HepG2 (cell line): ENCODE results near the gene SND1. TPM values are rescaled to one million over a fixed set of nuclear protein-coding genes. Genes with fewer than 3 reads are reported as not detected.

Experiments used
- ATAC-seq: fragments of 200-7000 bp; cut with Tn5 transposase; 3 replicates; pipeline ENCODE4 v1.9.1; 2020; ENCODE audit warnings: mild to moderate bottlenecking, moderate library complexity
- BruUV-seq: library from RNA; stranded (reverse); fragments of 400-500 nt; replicated peaks from 2 replicates; lab custom pipeline; 2021; lab: Mats Ljungman, UMichigan
- CTCF ChIA-PET: fragments of 300-600 bp; formaldehyde crosslinking; extraction: SDS; loops from one replicate; lab custom pipeline; 2021; ENCODE audit warnings: low total read pairs, inconsistent platforms, low intra/inter-chr PET ratio; lab: Yijun Ruan, JAX
- POLR2A ChIA-PET: fragments of 350-600 bp; sonication (Branson Sonifier 250); formaldehyde crosslinking; loops from one replicate; lab custom pipeline; 2020; ENCODE audit warnings: antibody characterized with exemption, inconsistent platforms; lab: Yijun Ruan, JAX
- DNase-seq: peaks from one replicate; pipeline ENCODE4 v3.0.0-alpha.2; 2015; ENCODE audit warnings: low spot score
- FAIRE-seq: peaks from 3 replicates; lab custom pipeline; 2011; peaks lifted over from hg19 to GRCh38; lab: Jason Lieb, UNC
- H2AFZ ChIP-seq: one replicate; pipeline ENCODE4 v1.6.1; 2011; ENCODE audit warnings: low read length, inconsistent platforms
- H3K27ac ChIP-seq: fragments of 300-600 bp; 3 replicates; pipeline ENCODE4 v1.8.0; 2011; ENCODE audit warnings: mixed run types, mild to moderate bottlenecking, mixed read lengths, low read length, inconsistent platforms; ENCODE audit not compliant: insufficient read depth; ENCODE audit errors: extremely low read length
- H3K27me3 ChIP-seq, 2 experiments: fragments of 200-600 bp in 1 of 2; 2 replicates in 1 of 2; 3 replicates in 1 of 2; pipeline versions ENCODE4 v1.6.0 to v1.8.0; 2011; ENCODE audit warnings: low read length in 2 of 2, mild to moderate bottlenecking in 2 of 2, moderate library complexity in 2 of 2, inconsistent platforms in 1 of 2; ENCODE audit not compliant: insufficient read depth in 2 of 2, control insufficient read depth in 1 of 2
- H3K36me3 ChIP-seq, 2 experiments: fragments of 200-600 bp in 1 of 2; replicated peaks in 1 of 2; 2 replicates in 1 of 2; 3 replicates in 1 of 2; pipeline versions ENCODE4 v1.5.1 to v1.8.0; 2011; ENCODE audit warnings: low read length in 2 of 2, inconsistent platforms in 1 of 2; ENCODE audit not compliant: insufficient read depth in 2 of 2, control insufficient read depth in 1 of 2
- H3K4me1 ChIP-seq: 2 replicates; pipeline ENCODE4 v1.5.1; 2012; ENCODE audit warnings: low read length, inconsistent platforms; ENCODE audit not compliant: insufficient read depth
- H3K4me2 ChIP-seq: 2 replicates; pipeline ENCODE4 v1.6.0; 2011; ENCODE audit warnings: low read depth, low read length, inconsistent platforms
- H3K4me3 ChIP-seq, 3 experiments: fragments of 200-600 bp in 1 of 3; sonication (generic), shearing (Covaris generic) in 1 of 3; replicated peaks in 1 of 3; 2 replicates each; pipeline ENCODE4 v1.5.1; 2011 to 2016; ENCODE audit warnings: low read length in 3 of 3, inconsistent platforms in 2 of 3, low read depth in 2 of 3, mild to moderate bottlenecking in 2 of 3, control low read depth in 1 of 3, mixed read lengths in 1 of 3; ENCODE audit not compliant: insufficient read depth in 1 of 3
- H3K79me2 ChIP-seq: one replicate; pipeline ENCODE4 v1.6.1; 2011; ENCODE audit warnings: low read length, inconsistent platforms; ENCODE audit not compliant: insufficient read depth
- H3K9ac ChIP-seq: 2 replicates; pipeline ENCODE4 v1.6.0; 2011; ENCODE audit warnings: mild to moderate bottlenecking, low read depth, low read length, inconsistent platforms; ENCODE audit not compliant: insufficient read depth
- H3K9me3 ChIP-seq: 2 replicates; pipeline ENCODE4 v1.5.1; 2012; ENCODE audit warnings: mild to moderate bottlenecking, low read length
- H4K20me1 ChIP-seq: 2 replicates; pipeline ENCODE4 v1.6.0; 2011; ENCODE audit warnings: inconsistent platforms, mild to moderate bottlenecking, low read length, moderate library complexity; ENCODE audit not compliant: insufficient read depth
- EEA1 ChIP-seq: sonication (generic); formaldehyde crosslinking; IDR thresholded peaks from 2 replicates; pipeline ENCODE4 v1.5.1; 2020; ENCODE audit warnings: mild to moderate bottlenecking, missing genetic modification reagents, borderline replicate concordance
- GFI1 ChIP-seq: sonication (generic); formaldehyde crosslinking; IDR thresholded peaks from 2 replicates; pipeline ENCODE4 v1.5.0; 2020; ENCODE audit warnings: missing genetic modification reagents, mild to moderate bottlenecking, borderline replicate concordance
- MBD4 ChIP-seq: IDR thresholded peaks from 2 replicates; pipeline ENCODE4 v1.6.1; 2012; ENCODE audit warnings: low read length, inconsistent platforms, borderline replicate concordance
- NCOA5 ChIP-seq: sonication (generic); formaldehyde crosslinking; IDR thresholded peaks from 2 replicates; pipeline ENCODE4 v1.4.0; 2020; ENCODE audit warnings: missing genetic modification reagents
- ZFP62 ChIP-seq: sonication (generic); formaldehyde crosslinking; IDR thresholded peaks from 2 replicates; pipeline ENCODE4 v1.4.0; 2020; ENCODE audit warnings: missing genetic modification reagents
- ZKSCAN1 ChIP-seq: fragments of 150-350 bp; IDR thresholded peaks from 2 replicates; pipeline ENCODE4 v1.6.1; 2014; ENCODE audit warnings: low read length
- ZNF12 ChIP-seq: sonication (generic); formaldehyde crosslinking; IDR thresholded peaks from 2 replicates; pipeline ENCODE4 v1.5.0; 2020; ENCODE audit warnings: missing genetic modification reagents
- ZNF124 ChIP-seq: sonication (generic); formaldehyde crosslinking; IDR thresholded peaks from 2 replicates; pipeline ENCODE4 v1.4.0; 2020; ENCODE audit warnings: missing genetic modification reagents
- ZNF17 ChIP-seq: sonication (generic); formaldehyde crosslinking; IDR thresholded peaks from 2 replicates; pipeline ENCODE4 v1.5.0; 2020; ENCODE audit warnings: mild to moderate bottlenecking, missing genetic modification reagents
- ZNF839 ChIP-seq: sonication (generic); formaldehyde crosslinking; IDR thresholded peaks from 2 replicates; pipeline ENCODE4 v1.4.0; 2020; ENCODE audit warnings: missing genetic modification reagents, mild to moderate bottlenecking, borderline replicate concordance
- WGBS: methylation state at CpG from one replicate; pipeline ENCODE4 v1.1.6; 2017; ENCODE audit warnings: low lambda C conversion rate; 5-methylcytosine and 5-hydroxymethylcytosine counted together
- in situ Hi-C: cut with HindIII; loops from 2 replicates; pipeline ENCODE4 v1.10.0; 2017; ENCODE audit warnings: low pct_unique_long_range_greater_than_20kb; ENCODE audit not compliant: extremely low pct_ligation_motif_present
- intact Hi-C: fragments of 100-400 bp; cut with micrococcal nuclease; formaldehyde crosslinking; loops from one replicate; pipeline ENCODE4 v1.10.0; 2022; ENCODE audit not compliant: unreplicated experiment
- polyA plus RNA-seq, 8 experiments: library from polyadenylated mRNA; depleted of rRNA in 3 of 8; stranded (reverse) in 7 of 8; unstranded in 1 of 8; fragments of >200 nt; fragmentation: Illumina TruSeq in 4 of 8; extraction: Trizol in 4 of 8; gene quantifications; 2 replicates each; pipeline versions ENCODE4 v1.2.1 to v1.2.3, GENCODE V29; 2011 to 2016; ENCODE audit warnings: low read depth in 4 of 8, missing spikeins in 1 of 8, mixed read lengths in 1 of 8; ENCODE audit not compliant: insufficient read depth in 1 of 8
- total RNA-seq, 5 experiments: library from RNA; depleted of rRNA; stranded (reverse); fragments of >200 nt; fragmentation: Illumina TruSeq; extraction: Trizol; gene quantifications; 2 replicates each; pipeline ENCODE4 v1.2.3, GENCODE V29; 2016; ENCODE audit warnings: low read depth in 1 of 5
- TF ChIP-seq, protein P1 (sequence below): sonication (generic); formaldehyde crosslinking; IDR thresholded peaks from 2 replicates; pipeline ENCODE4 v1.4.0; 2020; ENCODE audit warnings: missing genetic modification reagents
- TF ChIP-seq, protein P2 (sequence below): sonication (generic); formaldehyde crosslinking; IDR thresholded peaks from 2 replicates; pipeline ENCODE4 v1.4.0; 2020; ENCODE audit warnings: mild to moderate bottlenecking, missing genetic modification reagents

SND1 gene
- total and polyA plus RNA-seq, 2 of the 13 experiments (the other 11 are each of a cell fraction or from before 2014, with no cell fraction given): 110 to 182 TPM

DNA sequence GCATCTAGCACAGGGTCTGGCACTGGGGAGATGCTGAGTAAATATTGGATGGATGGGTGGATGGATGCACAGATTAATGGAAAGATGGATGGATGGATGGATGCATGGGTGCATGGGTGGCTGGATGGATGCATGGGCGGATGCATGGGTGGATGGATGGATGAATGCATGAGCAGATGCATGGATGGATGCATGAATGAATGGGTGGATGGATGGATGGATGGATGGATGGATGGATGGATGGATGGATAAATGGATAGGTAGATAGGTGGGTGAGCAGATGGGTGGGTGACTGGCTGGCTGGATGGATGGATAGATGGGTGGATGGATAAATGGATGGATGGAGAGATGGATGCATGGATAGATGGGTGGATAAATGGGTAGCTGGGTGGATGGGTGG, 39.7 kb upstream of the SND1 start (continued):
- TF ChIP-seq, protein P1, sequence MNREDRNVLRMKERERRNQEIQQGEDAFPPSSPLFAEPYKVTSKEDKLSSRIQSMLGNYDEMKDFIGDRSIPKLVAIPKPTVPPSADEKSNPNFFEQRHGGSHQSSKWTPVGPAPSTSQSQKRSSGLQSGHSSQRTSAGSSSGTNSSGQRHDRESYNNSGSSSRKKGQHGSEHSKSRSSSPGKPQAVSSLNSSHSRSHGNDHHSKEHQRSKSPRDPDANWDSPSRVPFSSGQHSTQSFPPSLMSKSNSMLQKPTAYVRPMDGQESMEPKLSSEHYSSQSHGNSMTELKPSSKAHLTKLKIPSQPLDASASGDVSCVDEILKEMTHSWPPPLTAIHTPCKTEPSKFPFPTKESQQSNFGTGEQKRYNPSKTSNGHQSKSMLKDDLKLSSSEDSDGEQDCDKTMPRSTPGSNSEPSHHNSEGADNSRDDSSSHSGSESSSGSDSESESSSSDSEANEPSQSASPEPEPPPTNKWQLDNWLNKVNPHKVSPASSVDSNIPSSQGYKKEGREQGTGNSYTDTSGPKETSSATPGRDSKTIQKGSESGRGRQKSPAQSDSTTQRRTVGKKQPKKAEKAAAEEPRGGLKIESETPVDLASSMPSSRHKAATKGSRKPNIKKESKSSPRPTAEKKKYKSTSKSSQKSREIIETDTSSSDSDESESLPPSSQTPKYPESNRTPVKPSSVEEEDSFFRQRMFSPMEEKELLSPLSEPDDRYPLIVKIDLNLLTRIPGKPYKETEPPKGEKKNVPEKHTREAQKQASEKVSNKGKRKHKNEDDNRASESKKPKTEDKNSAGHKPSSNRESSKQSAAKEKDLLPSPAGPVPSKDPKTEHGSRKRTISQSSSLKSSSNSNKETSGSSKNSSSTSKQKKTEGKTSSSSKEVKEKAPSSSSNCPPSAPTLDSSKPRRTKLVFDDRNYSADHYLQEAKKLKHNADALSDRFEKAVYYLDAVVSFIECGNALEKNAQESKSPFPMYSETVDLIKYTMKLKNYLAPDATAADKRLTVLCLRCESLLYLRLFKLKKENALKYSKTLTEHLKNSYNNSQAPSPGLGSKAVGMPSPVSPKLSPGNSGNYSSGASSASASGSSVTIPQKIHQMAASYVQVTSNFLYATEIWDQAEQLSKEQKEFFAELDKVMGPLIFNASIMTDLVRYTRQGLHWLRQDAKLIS: no peak
- TF ChIP-seq, all 625 proteins: peak for 0

DNA sequence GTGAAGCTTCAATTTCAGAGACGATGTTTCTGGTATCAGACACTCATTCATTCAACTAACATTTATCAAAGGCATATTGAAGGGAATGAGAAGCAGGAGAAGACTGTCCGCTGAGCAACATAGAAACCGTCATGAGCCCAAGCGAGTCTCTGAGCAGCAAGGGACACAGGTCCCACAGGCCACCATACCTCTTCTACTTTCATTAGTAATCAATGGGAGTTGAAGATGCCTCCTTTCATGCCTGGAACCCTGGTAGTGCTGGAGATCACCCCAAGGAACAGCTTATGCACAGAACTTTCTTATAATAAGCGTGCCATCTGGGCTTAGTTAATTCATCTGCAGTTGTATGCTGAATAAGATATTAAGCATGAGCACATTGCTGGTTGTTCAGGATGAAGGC, 35.3 kb upstream of the SND1 start:
- no peak overlapping the region for H3K9ac ChIP-seq
- TF ChIP-seq NCOA5 (CRISPR knock-in tag) (no peak), ZNF12 (no peak), EEA1 (CRISPR knock-in tag) (no peak), ZNF124 (no peak), GFI1 (CRISPR knock-in tag) (no peak), ZNF17 (CRISPR knock-in tag) (no peak), MBD4 (no peak), ZNF839 (no peak), ZKSCAN1 (no peak), ZFP62 (CRISPR knock-in tag) (no peak)
- TF ChIP-seq, protein P2, sequence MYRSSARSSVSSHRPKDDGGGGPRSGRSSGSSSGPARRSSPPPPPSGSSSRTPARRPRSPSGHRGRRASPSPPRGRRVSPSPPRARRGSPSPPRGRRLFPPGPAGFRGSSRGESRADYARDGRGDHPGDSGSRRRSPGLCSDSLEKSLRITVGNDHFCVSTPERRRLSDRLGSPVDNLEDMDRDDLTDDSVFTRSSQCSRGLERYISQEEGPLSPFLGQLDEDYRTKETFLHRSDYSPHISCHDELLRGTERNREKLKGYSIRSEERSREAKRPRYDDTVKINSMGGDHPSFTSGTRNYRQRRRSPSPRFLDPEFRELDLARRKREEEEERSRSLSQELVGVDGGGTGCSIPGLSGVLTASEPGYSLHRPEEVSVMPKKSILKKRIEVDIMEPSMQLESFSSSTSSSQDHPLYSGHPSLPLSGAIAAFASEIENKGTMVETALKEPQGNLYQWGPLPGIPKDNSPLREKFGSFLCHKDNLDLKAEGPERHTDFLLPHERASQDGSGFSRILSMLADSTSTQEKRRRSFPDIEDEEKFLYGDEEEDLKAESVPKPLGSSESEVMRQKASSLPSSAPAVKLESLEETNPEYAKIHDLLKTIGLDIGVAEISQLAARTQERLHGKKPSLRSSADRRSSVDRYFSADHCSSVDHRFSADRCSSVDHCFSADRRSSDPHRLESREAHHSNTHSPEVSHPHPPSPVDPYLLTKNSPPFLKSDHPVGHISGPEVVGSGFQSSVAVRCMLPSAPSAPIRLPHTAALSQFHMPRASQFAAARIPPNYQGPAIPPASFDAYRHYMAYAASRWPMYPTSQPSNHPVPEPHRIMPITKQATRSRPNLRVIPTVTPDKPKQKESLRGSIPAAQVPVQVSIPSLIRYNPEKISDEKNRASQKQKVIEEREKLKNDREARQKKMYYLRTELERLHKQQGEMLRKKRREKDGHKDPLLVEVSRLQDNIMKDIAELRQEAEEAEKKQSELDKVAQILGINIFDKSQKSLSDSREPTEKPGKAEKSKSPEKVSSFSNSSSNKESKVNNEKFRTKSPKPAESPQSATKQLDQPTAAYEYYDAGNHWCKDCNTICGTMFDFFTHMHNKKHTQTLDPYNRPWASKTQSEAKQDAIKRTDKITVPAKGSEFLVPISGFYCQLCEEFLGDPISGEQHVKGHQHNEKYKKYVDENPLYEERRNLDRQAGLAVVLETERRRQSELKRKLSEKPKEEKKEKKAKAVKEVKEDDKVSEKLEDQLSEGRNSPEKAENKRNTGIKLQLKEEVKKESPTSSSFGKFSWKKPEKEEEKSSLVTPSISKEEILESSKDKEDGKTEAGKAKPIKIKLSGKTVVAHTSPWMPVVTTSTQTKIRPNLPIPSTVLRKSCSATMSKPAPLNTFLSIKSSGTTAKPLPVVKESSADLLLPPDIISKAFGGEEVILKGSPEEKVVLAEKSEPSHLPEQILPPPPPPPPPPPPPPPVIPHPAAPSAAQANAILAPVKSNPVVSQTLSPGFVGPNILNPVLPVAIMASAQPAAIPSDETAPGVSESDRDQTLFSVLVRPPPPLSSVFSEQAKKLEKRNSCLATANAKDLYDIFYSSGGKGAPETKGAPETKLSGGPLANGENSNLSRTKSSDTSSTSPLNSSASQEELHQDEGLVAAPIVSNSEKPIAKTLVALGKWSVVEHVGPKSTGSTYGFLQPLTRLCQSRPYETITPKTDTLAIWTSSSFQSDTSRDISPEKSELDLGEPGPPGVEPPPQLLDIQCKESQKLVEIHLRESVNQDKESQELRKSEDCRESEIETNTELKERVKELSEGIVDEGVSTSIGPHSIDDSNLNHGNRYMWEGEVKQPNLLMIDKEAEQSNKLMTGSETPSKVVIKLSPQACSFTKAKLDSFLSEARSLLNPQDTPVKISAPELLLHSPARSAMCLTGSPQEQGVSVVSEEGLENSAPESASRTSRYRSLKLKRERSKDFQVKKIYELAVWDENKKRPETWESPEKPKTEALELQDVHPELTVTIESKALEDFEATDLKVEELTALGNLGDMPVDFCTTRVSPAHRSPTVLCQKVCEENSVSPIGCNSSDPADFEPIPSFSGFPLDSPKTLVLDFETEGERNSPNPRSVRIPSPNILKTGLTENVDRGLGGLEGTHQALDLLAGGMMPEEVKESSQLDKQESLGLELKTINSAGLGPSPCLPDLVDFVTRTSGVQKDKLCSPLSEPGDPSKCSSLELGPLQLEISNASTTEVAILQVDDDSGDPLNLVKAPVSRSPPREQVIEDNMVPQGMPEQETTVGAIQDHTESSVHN (CRISPR knock-in tag): no peak
- H2AFZ ChIP-seq: no peak overlapping the region
- CTCF ChIA-PET: no interaction called here
- intact Hi-C loops: no loop called here
- no peaks in the 10 kb centered on the region for H3K4me1 ChIP-seq
- H3K9me3 ChIP-seq: no peaks in the 10 kb centered on the region
- 14% methylated on average over 5 of the region's 5 CpGs for WGBS
- H3K36me3 ChIP-seq: no peaks in the 10 kb centered on the region
- no peak for FAIRE-seq
- no peak for ATAC-seq
- POLR2A ChIA-PET: no interaction called here
- in situ Hi-C loops: no loop called here
- peaks cover 2 to 42% of the 10 kb centered on the region in 2 experiments; a peak in 4 of 5 replicates for H3K27me3 ChIP-seq
- DNase-seq: no peak
- H3K4me2 ChIP-seq: no peak overlapping the region
- no peak overlapping the region for H3K4me3 ChIP-seq
- no peaks in the 10 kb centered on the region for H4K20me1 ChIP-seq
- no peak overlapping the region for H3K27ac ChIP-seq
- no peaks in the 10 kb centered on the region for H3K79me2 ChIP-seq
- no TSS peak for BruUV-seq
